ENCODE data around the gene MYG1. TPM values are rescaled to one million over a fixed set of nuclear protein-coding genes. Genes with fewer than 3 reads are reported as not detected.

The MYG1 gene
- 36.4 TPM for total RNA-seq

GRCh38 chr12:53299454-53300180, at the start of gene MYG1:
TSS of gene MYG1 (plus strand) at chr12:53299695. CDS start at chr12:53299738, 43 bp downstream.

GRCh38 chr12:53267999-53268629, 31.4 kb upstream of the MYG1 start, which contains the start of gene ESPL1:
TSS of gene ESPL1 (plus strand) at chr12:53268299. CDS start at chr12:53268767, 468 bp downstream.

GRCh38 chr12:53295070-53295890, 4.2 kb upstream of the MYG1 start, which contains the start of gene PFDN5:
TSS of gene PFDN5 (plus strand) at chr12:53295542. CDS start at chr12:53295568, 26 bp downstream.

GRCh38 chr12:53336181-53336681, 36.7 kb downstream of the MYG1 start, which contains the start of gene SP7:
TSS of gene SP7 (minus strand) at chr12:53336354. CDS start at chr12:53335646, 708 bp downstream.

Other genes with a start within 250 kb of the MYG1 start
- gene TNS2, start 249.6 kb upstream of the MYG1 start, total RNA-seq, result 52.0 TPM
- gene SPRYD3, start 220.3 kb upstream of the MYG1 start, total RNA-seq, result 24.6 TPM
- 116 TPM for gene IGFBP6, start 202.0 kb upstream of the MYG1 start, total RNA-seq
- 0.44 TPM for gene SOAT2, start 196.2 kb upstream of the MYG1 start, total RNA-seq
- gene ZNF740, start 119.0 kb upstream of the MYG1 start, total RNA-seq, result 32.8 TPM
- gene CSAD, start 118.8 kb upstream of the MYG1 start, total RNA-seq, result 48.7 TPM
- 2.9 TPM for gene ITGB7, start 92.4 kb upstream of the MYG1 start, total RNA-seq
- 50.7 TPM for gene RARG, start 67.5 kb upstream of the MYG1 start, total RNA-seq
- 6.7 TPM for gene ESPL1, start 31.4 kb upstream of the MYG1 start, total RNA-seq
- gene PFDN5, start 4.2 kb upstream of the MYG1 start, total RNA-seq, result 295 TPM
- gene AAAS, start 21.9 kb downstream of the MYG1 start, total RNA-seq, result 59.4 TPM
- gene SP7, start 36.7 kb downstream of the MYG1 start, total RNA-seq, result not detected
- gene SP1, start 80.5 kb downstream of the MYG1 start, total RNA-seq, result 70.4 TPM
- gene AMHR2, start 124.2 kb downstream of the MYG1 start, total RNA-seq, result 0.71 TPM
- 13.7 TPM for gene PRR13, start 142.0 kb downstream of the MYG1 start, total RNA-seq
- gene PCBP2, start 152.4 kb downstream of the MYG1 start, total RNA-seq, result 469 TPM
- 34.0 TPM for gene MAP3K12, start 199.8 kb downstream of the MYG1 start, total RNA-seq
- gene TARBP2, start 201.6 kb downstream of the MYG1 start, total RNA-seq, result 28.6 TPM
- not detected for gene NPFF, start 207.8 kb downstream of the MYG1 start, total RNA-seq